ENCODE measurements around the gene TMEM45B.
"Not testable (repeated sequence)": the region's sequence is repeated elsewhere in the genome, so short reads cannot be mapped to it uniquely, and the experiment has no call there.

Gene TMEM45B

GRCh38 chr11:129819237-129819636 is 3.6 kb downstream of the TMEM45B start:
- Histone ChIP-seq H3K9ac (ENCODE audit: insufficient read length) (no peak overlapping the region), H3K9me3 (ENCODE audit: low read depth, low read length) (no peaks in the 10 kb centered on the region), H3K27ac (no peak overlapping the region), H3K4me3 (no peak overlapping the region), H3K36me3 (ENCODE audit: insufficient read depth, low read length) (no peaks in the 10 kb centered on the region)
- no peak for DNase-seq (ENCODE audit: low read depth, low spot score)
- TF ChIP-seq POLR2AphosphoS5 (IDR thresholded peaks at IDR 0.05; ENCODE audit: borderline replicate concordance, low read depth, low read length) (no peak), EZH2 (IDR thresholded peaks at IDR 0.05) (no peak), FOXP2 (optimal IDR thresholded peaks at IDR 0.05; ENCODE audit: control extremely low read depth, extremely low read length, insufficient read depth) (no peak)

GRCh38 chr11:129820228-129820627 is 4.6 kb downstream of the TMEM45B start:
- not testable (repeated sequence) for H3K9ac ChIP-seq (ENCODE audit: insufficient read length); H3K27ac ChIP-seq; DNase-seq (ENCODE audit: low read depth, low spot score); H3K4me3 ChIP-seq; H3K36me3 ChIP-seq (ENCODE audit: insufficient read depth, low read length); H3K9me3 ChIP-seq (ENCODE audit: low read depth, low read length)

GRCh38 chr11:129823281-129823680 is 7.6 kb downstream of the TMEM45B start:
- not testable (repeated sequence) for H3K4me3 ChIP-seq; H3K36me3 ChIP-seq (ENCODE audit: insufficient read depth, low read length); DNase-seq (ENCODE audit: low read depth, low spot score); H3K9me3 ChIP-seq (ENCODE audit: low read depth, low read length); H3K27ac ChIP-seq; H3K9ac ChIP-seq (ENCODE audit: insufficient read length)

- not testable (repeated sequence) for DNase-seq (ENCODE audit: low read depth, low spot score); H3K36me3 ChIP-seq (ENCODE audit: insufficient read depth, low read length); H3K9ac ChIP-seq (ENCODE audit: insufficient read length); H3K27ac ChIP-seq; H3K4me3 ChIP-seq; H3K9me3 ChIP-seq (ENCODE audit: low read depth, low read length)
Measured at GRCh38 chr11:129823799-129824198, 8.2 kb downstream of the TMEM45B start.

- Histone ChIP-seq H3K9me3 (ENCODE audit: low read depth, low read length) (no peaks in the 10 kb centered on the region), H3K27ac (no peak overlapping the region), H3K4me3 (no peak overlapping the region), H3K36me3 (ENCODE audit: insufficient read depth, low read length) (no peaks in the 10 kb centered on the region), H3K9ac (ENCODE audit: insufficient read length) (no peak overlapping the region)
- no peak for DNase-seq (ENCODE audit: low read depth, low spot score)
- no peak for TF ChIP-seq EZH2 (IDR thresholded peaks at IDR 0.05)
- no peak for TF ChIP-seq POLR2AphosphoS5 (IDR thresholded peaks at IDR 0.05; ENCODE audit: borderline replicate concordance, low read depth, low read length)
- TF ChIP-seq FOXP2 (optimal IDR thresholded peaks at IDR 0.05; ENCODE audit: control extremely low read depth, extremely low read length, insufficient read depth), result no peak
Measured at GRCh38 chr11:129825380-129825779, 9.7 kb downstream of the TMEM45B start.

- Histone ChIP-seq H3K9me3 (ENCODE audit: low read depth, low read length) (no peaks in the 10 kb centered on the region), H3K9ac (ENCODE audit: insufficient read length) (no peak overlapping the region), H3K36me3 (ENCODE audit: insufficient read depth, low read length) (no peaks in the 10 kb centered on the region), H3K27ac (no peak overlapping the region), H3K4me3 (no peak overlapping the region)
- TF ChIP-seq EZH2 (IDR thresholded peaks at IDR 0.05), result no peak
- no peak for TF ChIP-seq POLR2AphosphoS5 (IDR thresholded peaks at IDR 0.05; ENCODE audit: borderline replicate concordance, low read depth, low read length)
- TF ChIP-seq FOXP2 (optimal IDR thresholded peaks at IDR 0.05; ENCODE audit: control extremely low read depth, extremely low read length, insufficient read depth), result no peak
- no peak for DNase-seq (ENCODE audit: low read depth, low spot score)
Measured at GRCh38 chr11:129828301-129828836, 12.7 kb downstream of the TMEM45B start.

GRCh38 chr11:129829497-129829896 is 13.8 kb downstream of the TMEM45B start:
- H3K36me3 ChIP-seq (ENCODE audit: insufficient read depth, low read length); H3K9ac ChIP-seq (ENCODE audit: insufficient read length); H3K27ac ChIP-seq; H3K4me3 ChIP-seq; DNase-seq (ENCODE audit: low read depth, low spot score); H3K9me3 ChIP-seq (ENCODE audit: low read depth, low read length): not testable (repeated sequence)

- H3K9ac ChIP-seq (ENCODE audit: insufficient read length); H3K4me3 ChIP-seq; H3K9me3 ChIP-seq (ENCODE audit: low read depth, low read length); H3K27ac ChIP-seq; H3K36me3 ChIP-seq (ENCODE audit: insufficient read depth, low read length); DNase-seq (ENCODE audit: low read depth, low spot score): not testable (repeated sequence)
Measured at GRCh38 chr11:129831227-129831626, 15.6 kb downstream of the TMEM45B start.

- H3K9me3 ChIP-seq (ENCODE audit: low read depth, low read length); H3K27ac ChIP-seq; DNase-seq (ENCODE audit: low read depth, low spot score); H3K9ac ChIP-seq (ENCODE audit: insufficient read length); H3K36me3 ChIP-seq (ENCODE audit: insufficient read depth, low read length); H3K4me3 ChIP-seq: not testable (repeated sequence)
Measured at GRCh38 chr11:129833260-129833659, 17.6 kb downstream of the TMEM45B start.

GRCh38 chr11:129836423-129836891 is 20.8 kb downstream of the TMEM45B start:
- not testable (repeated sequence) for H3K4me3 ChIP-seq; DNase-seq (ENCODE audit: low read depth, low spot score); H3K27ac ChIP-seq; H3K36me3 ChIP-seq (ENCODE audit: insufficient read depth, low read length); H3K9ac ChIP-seq (ENCODE audit: insufficient read length); H3K9me3 ChIP-seq (ENCODE audit: low read depth, low read length)
